ENCODE results near the gene OR52B2. TPM values are rescaled to one million over a fixed set of nuclear protein-coding genes. Genes with fewer than 3 reads are reported as not detected.

Gene OR52B2
- total and polyA plus RNA-seq, 2 experiments from 2014 or later: not detected

DNA sequence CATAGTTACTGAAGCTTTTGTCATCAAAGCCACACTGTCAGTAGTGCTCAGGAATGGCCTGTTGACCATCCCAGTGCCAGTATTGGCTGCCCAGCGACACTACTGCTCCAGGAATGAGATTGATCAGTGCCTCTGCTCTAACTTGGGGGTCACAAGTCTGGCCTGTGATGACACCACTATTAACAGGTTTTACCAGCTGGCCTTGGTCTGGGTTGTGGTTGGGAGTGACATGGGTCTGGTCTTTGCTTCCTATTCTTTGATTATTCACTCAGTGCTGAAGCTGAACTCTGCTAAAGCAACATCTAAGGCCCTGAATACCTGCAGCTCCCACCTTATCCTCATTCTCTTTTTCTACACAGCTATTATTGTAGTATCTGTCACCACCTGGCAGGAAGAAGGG is 41.1 kb downstream of the OR52B2 start (continued):
- TF ChIP-seq, protein P1, sequence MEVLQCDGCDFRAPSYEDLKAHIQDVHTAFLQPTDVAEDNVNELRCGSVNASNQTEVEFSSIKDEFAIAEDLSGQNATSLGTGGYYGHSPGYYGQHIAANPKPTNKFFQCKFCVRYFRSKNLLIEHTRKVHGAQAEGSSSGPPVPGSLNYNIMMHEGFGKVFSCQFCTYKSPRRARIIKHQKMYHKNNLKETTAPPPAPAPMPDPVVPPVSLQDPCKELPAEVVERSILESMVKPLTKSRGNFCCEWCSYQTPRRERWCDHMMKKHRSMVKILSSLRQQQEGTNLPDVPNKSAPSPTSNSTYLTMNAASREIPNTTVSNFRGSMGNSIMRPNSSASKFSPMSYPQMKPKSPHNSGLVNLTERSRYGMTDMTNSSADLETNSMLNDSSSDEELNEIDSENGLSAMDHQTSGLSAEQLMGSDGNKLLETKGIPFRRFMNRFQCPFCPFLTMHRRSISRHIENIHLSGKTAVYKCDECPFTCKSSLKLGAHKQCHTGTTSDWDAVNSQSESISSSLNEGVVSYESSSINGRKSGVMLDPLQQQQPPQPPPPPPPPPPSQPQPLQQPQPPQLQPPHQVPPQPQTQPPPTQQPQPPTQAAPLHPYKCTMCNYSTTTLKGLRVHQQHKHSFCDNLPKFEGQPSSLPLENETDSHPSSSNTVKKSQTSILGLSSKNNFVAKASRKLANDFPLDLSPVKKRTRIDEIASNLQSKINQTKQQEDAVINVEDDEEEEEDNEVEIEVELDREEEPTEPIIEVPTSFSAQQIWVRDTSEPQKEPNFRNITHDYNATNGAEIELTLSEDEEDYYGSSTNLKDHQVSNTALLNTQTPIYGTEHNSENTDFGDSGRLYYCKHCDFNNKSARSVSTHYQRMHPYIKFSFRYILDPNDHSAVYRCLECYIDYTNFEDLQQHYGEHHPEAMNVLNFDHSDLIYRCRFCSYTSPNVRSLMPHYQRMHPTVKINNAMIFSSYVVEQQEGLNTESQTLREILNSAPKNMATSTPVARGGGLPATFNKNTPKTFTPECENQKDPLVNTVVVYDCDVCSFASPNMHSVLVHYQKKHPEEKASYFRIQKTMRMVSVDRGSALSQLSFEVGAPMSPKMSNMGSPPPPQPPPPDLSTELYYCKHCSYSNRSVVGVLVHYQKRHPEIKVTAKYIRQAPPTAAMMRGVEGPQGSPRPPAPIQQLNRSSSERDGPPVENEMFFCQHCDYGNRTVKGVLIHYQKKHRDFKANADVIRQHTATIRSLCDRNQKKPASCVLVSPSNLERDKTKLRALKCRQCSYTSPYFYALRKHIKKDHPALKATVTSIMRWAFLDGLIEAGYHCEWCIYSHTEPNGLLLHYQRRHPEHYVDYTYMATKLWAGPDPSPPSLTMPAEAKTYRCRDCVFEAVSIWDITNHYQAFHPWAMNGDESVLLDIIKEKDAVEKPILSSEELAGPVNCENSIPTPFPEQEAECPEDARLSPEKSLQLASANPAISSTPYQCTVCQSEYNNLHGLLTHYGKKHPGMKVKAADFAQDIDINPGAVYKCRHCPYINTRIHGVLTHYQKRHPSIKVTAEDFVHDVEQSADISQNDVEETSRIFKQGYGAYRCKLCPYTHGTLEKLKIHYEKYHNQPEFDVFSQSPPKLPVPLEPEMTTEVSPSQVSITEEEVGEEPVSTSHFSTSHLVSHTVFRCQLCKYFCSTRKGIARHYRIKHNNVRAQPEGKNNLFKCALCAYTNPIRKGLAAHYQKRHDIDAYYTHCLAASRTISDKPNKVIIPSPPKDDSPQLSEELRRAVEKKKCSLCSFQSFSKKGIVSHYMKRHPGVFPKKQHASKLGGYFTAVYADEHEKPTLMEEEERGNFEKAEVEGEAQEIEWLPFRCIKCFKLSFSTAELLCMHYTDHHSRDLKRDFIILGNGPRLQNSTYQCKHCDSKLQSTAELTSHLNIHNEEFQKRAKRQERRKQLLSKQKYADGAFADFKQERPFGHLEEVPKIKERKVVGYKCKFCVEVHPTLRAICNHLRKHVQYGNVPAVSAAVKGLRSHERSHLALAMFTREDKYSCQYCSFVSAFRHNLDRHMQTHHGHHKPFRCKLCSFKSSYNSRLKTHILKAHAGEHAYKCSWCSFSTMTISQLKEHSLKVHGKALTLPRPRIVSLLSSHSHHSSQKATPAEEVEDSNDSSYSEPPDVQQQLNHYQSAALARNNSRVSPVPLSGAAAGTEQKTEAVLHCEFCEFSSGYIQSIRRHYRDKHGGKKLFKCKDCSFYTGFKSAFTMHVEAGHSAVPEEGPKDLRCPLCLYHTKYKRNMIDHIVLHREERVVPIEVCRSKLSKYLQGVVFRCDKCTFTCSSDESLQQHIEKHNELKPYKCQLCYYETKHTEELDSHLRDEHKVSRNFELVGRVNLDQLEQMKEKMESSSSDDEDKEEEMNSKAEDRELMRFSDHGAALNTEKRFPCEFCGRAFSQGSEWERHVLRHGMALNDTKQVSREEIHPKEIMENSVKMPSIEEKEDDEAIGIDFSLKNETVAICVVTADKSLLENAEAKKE (CRISPR knock-in tag; IDR thresholded peaks at IDR 0.05): no peak
- TF ChIP-seq POLR2AphosphoS5 (IDR thresholded peaks at IDR 0.05; ENCODE audit: low read depth) (no peak), EZH2 (IDR thresholded peaks at IDR 0.05; ENCODE audit: low read depth, unreplicated experiment) (no peak), JUNB (IDR thresholded peaks at IDR 0.05; ENCODE audit: unreplicated experiment) (no peak), NANOG (IDR thresholded peaks at IDR 0.05; ENCODE audit: borderline replicate concordance) (no peak)
- TF ChIP-seq, protein P2, sequence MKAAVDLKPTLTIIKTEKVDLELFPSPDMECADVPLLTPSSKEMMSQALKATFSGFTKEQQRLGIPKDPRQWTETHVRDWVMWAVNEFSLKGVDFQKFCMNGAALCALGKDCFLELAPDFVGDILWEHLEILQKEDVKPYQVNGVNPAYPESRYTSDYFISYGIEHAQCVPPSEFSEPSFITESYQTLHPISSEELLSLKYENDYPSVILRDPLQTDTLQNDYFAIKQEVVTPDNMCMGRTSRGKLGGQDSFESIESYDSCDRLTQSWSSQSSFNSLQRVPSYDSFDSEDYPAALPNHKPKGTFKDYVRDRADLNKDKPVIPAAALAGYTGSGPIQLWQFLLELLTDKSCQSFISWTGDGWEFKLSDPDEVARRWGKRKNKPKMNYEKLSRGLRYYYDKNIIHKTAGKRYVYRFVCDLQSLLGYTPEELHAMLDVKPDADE (IDR thresholded peaks at IDR 0.05): no peak

DNA sequence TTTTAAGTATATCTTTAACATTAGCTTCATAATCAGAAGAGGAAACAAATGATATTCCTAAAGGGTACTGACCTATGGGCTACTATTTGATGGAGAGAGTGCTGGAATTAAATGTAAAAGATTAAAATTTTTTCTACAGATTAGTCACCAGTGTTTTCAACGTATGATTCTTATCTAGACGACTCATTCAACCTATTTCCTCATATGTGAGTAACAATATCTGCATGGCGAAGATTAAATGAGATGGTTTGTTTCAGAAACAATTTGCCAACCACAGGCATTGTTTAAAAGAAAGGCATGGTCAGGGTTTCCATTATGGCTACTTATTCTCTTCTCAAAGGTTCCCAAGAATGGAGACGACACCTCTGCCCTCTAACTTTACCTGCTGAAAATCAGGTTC is 42.2 kb downstream of the OR52B2 start:
- Histone ChIP-seq H3K36me3 (ENCODE audit: insufficient read depth) (no peaks in the 10 kb centered on the region), H3K27ac (ENCODE audit: low read depth) (no peak overlapping the region), H3K4me3 (no peak overlapping the region), H4K20me1 (replicated peaks; ENCODE audit: insufficient read depth) (no peaks in the 10 kb centered on the region), H3K27me3 (ENCODE audit: insufficient read depth) (no peaks in the 10 kb centered on the region), H3K4me1 (ENCODE audit: insufficient read depth) (no peaks in the 10 kb centered on the region), H2AFZ (no peak overlapping the region), H3K79me2 (replicated peaks; ENCODE audit: insufficient read depth) (no peaks in the 10 kb centered on the region), H3F3A (replicated peaks; ENCODE audit: low read depth) (no peaks in the 10 kb centered on the region), H3K9me2 (ENCODE audit: insufficient read depth) (no peaks in the 10 kb centered on the region), H3K4me2 (no peak overlapping the region)
- Mint-ChIP-seq H3K36me3 (ENCODE audit: low read depth) (no peaks in the 10 kb centered on the region), H3K4me3 (no peak overlapping the region), H3K4me1 (no peaks in the 10 kb centered on the region), H3K27me3 (ENCODE audit: insufficient read depth, low read depth, poor library complexity) (no peaks in the 10 kb centered on the region), H3K9me3 (no peaks in the 10 kb centered on the region), H3K27ac (no peak overlapping the region)
- no peak for TF ChIP-seq JUNB (IDR thresholded peaks at IDR 0.05; ENCODE audit: unreplicated experiment)
- TF ChIP-seq, protein P1 (CRISPR knock-in tag; IDR thresholded peaks at IDR 0.05): no peak
- no peak for TF ChIP-seq ZNF331 (CRISPR knock-in tag; IDR thresholded peaks at IDR 0.05; ENCODE audit: low read depth)
- no peak for DNase-seq (ENCODE audit: low spot score)
- ATAC-seq: no peak
